ENCODE data around the gene TMEM243.
A peak's percentile ranks its signal among the peaks of the same experiment; 100 is the strongest.

Gene TMEM243

DNA sequence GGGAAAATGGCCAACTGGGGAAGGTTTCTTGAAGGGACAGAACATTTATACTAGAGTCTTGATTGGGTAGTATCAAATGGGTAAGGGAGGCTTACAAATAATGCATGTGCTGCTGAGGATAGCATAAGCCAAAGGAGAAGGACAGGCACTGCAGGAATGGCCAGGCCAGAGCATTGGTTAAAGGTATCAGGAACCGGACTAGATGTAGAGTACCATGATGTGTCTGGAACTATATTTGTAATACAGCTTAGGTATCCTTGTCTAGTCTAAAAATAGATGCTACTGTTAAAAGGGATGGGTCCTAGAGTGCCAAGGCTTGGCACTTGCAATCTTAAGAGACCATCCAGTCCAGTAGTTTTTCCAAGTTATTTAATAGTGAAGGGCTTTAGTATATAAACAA, 20.3 kb downstream of the TMEM243 start:
- no peaks in the 10 kb centered on the region for H3K79me2 ChIP-seq
- H3K27ac ChIP-seq, result peak overlapping the region; percentile 21
- peaks cover 4% of the 10 kb centered on the region for H3K4me1 ChIP-seq
- no peaks in the 10 kb centered on the region for H3K9me3 ChIP-seq (ENCODE audit: control insufficient read depth, low read length)
- no peak overlapping the region for H3K4me2 ChIP-seq (ENCODE audit: low read length)
- no peak overlapping the region for H2AFZ ChIP-seq
- H3K27me3 ChIP-seq (ENCODE audit: control insufficient read depth, insufficient read depth, low read length), result no peaks in the 10 kb centered on the region
- TF ChIP-seq, protein P1, sequence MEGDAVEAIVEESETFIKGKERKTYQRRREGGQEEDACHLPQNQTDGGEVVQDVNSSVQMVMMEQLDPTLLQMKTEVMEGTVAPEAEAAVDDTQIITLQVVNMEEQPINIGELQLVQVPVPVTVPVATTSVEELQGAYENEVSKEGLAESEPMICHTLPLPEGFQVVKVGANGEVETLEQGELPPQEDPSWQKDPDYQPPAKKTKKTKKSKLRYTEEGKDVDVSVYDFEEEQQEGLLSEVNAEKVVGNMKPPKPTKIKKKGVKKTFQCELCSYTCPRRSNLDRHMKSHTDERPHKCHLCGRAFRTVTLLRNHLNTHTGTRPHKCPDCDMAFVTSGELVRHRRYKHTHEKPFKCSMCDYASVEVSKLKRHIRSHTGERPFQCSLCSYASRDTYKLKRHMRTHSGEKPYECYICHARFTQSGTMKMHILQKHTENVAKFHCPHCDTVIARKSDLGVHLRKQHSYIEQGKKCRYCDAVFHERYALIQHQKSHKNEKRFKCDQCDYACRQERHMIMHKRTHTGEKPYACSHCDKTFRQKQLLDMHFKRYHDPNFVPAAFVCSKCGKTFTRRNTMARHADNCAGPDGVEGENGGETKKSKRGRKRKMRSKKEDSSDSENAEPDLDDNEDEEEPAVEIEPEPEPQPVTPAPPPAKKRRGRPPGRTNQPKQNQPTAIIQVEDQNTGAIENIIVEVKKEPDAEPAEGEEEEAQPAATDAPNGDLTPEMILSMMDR (IDR thresholded peaks at IDR 0.05), result no peak
- H3K9ac ChIP-seq, result no peak overlapping the region
- no peaks in the 10 kb centered on the region for H3K36me3 ChIP-seq (ENCODE audit: control insufficient read depth, insufficient read depth, low read length)
- H3K4me3 ChIP-seq (ENCODE audit: low read depth, low read length), result no peak overlapping the region

DNA sequence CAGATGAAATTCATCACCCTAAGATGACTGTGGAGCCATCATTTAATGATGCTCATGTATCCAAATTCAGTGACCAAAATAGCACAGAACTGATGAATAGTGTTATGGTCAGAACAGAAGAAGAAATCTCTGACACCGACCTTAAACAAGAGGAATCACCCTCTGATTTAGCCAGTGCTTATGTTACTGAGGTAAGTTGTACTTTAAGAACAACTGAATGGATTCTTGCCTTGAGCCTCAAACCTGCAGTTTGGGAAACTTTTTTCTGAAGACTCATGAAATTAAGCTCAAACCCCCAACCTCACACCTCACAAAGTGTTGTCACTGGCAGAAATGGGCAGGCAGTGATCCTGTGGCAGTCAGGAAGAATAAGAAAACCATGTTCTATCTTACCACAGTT, 25.6 kb downstream of the TMEM243 start:
- Histone ChIP-seq H2AFZ (no peak overlapping the region), H3K4me3 (ENCODE audit: low read depth, low read length) (no peak overlapping the region), H3K9ac (no peak overlapping the region), H3K27ac (no peak overlapping the region), H3K4me2 (ENCODE audit: low read length) (no peak overlapping the region), H3K27me3 (ENCODE audit: control insufficient read depth, insufficient read depth, low read length) (no peaks in the 10 kb centered on the region), H3K36me3 (ENCODE audit: control insufficient read depth, insufficient read depth, low read length) (no peaks in the 10 kb centered on the region), H3K4me1 (no peaks in the 10 kb centered on the region), H3K9me3 (ENCODE audit: control insufficient read depth, low read length) (no peaks in the 10 kb centered on the region), H3K79me2 (no peaks in the 10 kb centered on the region)
- TF ChIP-seq, protein P1 (IDR thresholded peaks at IDR 0.05), result no peak

DNA sequence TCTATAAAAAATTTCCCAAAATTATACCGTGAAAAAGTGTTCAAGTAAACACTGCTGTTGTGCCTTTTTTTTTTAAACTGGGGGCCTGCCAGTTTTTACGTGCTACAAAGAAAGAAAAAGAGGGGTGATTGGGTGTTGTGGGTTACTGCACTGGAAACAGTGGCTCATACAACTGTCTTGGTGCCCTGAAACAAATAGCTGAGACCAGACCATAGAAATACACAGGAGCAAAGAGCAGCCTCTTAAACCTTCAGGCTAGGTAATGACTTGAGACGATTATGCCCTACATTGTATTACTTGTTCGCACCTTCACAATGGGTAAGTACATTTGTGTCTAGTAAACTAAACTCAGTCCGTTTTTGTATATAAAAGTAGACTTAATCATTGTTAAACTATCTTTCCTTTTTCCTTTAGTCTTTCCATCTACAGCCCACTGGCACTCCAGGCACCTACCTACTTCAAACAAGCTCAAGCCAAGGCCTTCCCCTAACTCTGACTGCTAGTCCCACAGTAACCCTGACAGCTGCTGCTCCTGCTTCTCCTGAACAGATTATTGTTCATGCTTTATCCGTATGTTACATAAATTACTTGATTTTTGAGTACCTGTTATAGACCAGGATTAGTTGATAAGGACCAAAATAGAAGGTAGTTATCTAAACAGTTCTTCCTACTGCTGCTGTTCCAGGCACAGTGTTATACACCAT, 26.6 kb downstream of the TMEM243 start:
- TF ChIP-seq, protein P1 (IDR thresholded peaks at IDR 0.05), result no peak
- no peak overlapping the region for H3K4me3 ChIP-seq (ENCODE audit: low read depth, low read length)
- H3K9me3 ChIP-seq (ENCODE audit: control insufficient read depth, low read length), result no peaks in the 10 kb centered on the region
- no peak overlapping the region for H2AFZ ChIP-seq
- no peak overlapping the region for H3K4me2 ChIP-seq (ENCODE audit: low read length)
- no peak overlapping the region for H3K27ac ChIP-seq
- H3K36me3 ChIP-seq (ENCODE audit: control insufficient read depth, insufficient read depth, low read length), result no peaks in the 10 kb centered on the region
- H3K79me2 ChIP-seq, result no peaks in the 10 kb centered on the region
- H3K9ac ChIP-seq, result no peak overlapping the region
- no peaks in the 10 kb centered on the region for H3K27me3 ChIP-seq (ENCODE audit: control insufficient read depth, insufficient read depth, low read length)
- H3K4me1 ChIP-seq, result no peaks in the 10 kb centered on the region

DNA sequence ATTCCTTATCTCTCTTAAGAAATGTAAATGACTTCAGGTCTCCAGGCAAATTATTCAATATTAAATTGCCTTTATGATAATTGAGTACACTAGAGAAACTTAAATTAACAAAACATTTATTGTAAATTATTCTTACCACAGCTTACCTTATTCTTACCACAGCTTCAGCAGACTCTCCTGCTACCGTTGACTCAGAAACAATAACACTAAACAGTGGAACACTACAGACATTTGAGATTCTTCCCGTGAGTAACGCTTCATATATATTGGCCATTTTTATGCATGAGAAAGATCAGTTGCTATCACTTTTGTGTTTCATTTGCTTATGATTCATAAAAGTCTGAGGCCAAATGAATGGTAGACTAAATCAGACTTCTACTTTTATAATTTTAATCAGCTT, 28.7 kb downstream of the TMEM243 start:
- Histone ChIP-seq H2AFZ (no peak overlapping the region), H3K4me3 (ENCODE audit: low read depth, low read length) (no peak overlapping the region), H3K4me1 (no peaks in the 10 kb centered on the region), H3K9ac (no peak overlapping the region), H3K79me2 (no peaks in the 10 kb centered on the region), H3K4me2 (ENCODE audit: low read length) (no peak overlapping the region), H3K36me3 (ENCODE audit: control insufficient read depth, insufficient read depth, low read length) (no peaks in the 10 kb centered on the region), H3K9me3 (ENCODE audit: control insufficient read depth, low read length) (no peaks in the 10 kb centered on the region), H3K27ac (no peak overlapping the region), H3K27me3 (ENCODE audit: control insufficient read depth, insufficient read depth, low read length) (no peaks in the 10 kb centered on the region)
- TF ChIP-seq, protein P1 (IDR thresholded peaks at IDR 0.05), result no peak

GRCh38 chr7:87188930-87189329, 30.6 kb downstream of the TMEM243 start:
- no peak overlapping the region for H3K27ac ChIP-seq
- H3K4me1 ChIP-seq, result no peaks in the 10 kb centered on the region
- TF ChIP-seq, protein P1 (IDR thresholded peaks at IDR 0.05), result no peak

More at GRCh38 chr7:87188930-87189329, 30.6 kb downstream of the TMEM243 start:
- no peak overlapping the region for H3K4me3 ChIP-seq (ENCODE audit: low read depth, low read length)
- no peaks in the 10 kb centered on the region for H3K27me3 ChIP-seq (ENCODE audit: control insufficient read depth, insufficient read depth, low read length)
- H3K36me3 ChIP-seq (ENCODE audit: control insufficient read depth, insufficient read depth, low read length), result no peaks in the 10 kb centered on the region
- H3K9ac ChIP-seq, result no peak overlapping the region
- no peak overlapping the region for H2AFZ ChIP-seq
- H3K79me2 ChIP-seq, result no peaks in the 10 kb centered on the region
- H3K9me3 ChIP-seq (ENCODE audit: control insufficient read depth, low read length), result no peaks in the 10 kb centered on the region
- H3K4me2 ChIP-seq (ENCODE audit: low read length), result no peak overlapping the region

All from parathyroid adenoma (tissue), 2 donors.